ENCODE data around the gene MFNG. TPM values are rescaled to one million over a fixed set of nuclear protein-coding genes. Genes with fewer than 3 reads are reported as not detected.

The MFNG gene
- total and polyA plus RNA-seq, 2 donors (not counting 1 experiment from before 2014, with no cell fraction given): 95.9 to 125 TPM

DNA sequence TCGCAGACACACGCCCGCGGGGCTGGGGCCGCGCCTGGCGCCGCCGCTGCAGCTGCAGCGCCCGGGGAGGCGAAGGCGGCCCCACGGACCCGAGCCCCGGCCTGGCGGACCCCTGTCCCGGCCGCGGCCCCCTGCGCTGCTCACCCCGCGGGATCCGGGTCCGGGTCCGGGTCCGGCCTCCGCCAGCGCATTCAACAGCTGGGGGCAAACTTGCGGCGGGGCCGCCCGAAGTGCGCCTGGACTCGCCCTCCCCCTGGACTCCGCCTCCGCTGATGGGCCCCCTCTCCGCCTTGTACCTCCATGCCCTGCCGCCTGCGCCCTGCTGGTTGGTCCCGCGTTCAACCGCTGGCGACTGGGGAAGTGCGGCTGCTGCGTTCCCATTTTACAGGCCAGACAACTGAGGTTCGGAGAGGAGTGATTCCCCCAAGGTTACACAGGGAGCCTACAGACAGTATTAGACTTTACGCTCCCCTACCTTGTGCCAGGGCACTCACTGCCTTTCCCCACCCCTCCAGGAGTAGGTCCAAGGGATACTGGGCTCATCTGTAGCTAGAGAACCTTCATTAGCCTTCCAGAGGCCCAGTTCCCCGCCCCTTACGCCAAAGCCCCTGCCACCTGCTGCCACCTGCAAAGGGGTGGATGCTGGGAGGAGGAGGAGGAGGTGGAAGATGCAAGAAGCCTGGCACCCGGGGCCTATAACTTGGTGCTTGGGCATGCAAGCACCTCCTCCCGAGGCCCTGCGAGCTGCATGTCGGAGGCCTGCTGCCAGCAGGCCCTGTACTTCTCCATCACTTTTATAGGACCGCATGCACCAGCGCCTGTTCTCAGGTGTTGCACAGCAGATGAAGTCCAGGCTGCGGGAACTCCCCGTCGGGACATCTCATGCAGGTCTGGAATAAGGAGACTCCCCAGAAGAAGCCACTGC lies 58.2 kb downstream of the MFNG start:
- intact Hi-C loops (cut with micrococcal nuclease): no loop called here
- Histone ChIP-seq H3K4me2 (replicated peaks; ENCODE audit: low read depth, low read length, poor library complexity, severe bottlenecking) (peak overlapping the region; percentile 79), H4K20me1 (ENCODE audit: control insufficient read depth, insufficient read depth, low read length, poor library complexity, severe bottlenecking) (no peaks in the 10 kb centered on the region), H3K9me3 (ENCODE audit: control extremely low read depth in 1 of 3, control insufficient read depth in 2 of 3, insufficient read depth in 1 of 3, low read length in 2 of 3) (peaks cover 0 to 25% (median 0%) of the 10 kb centered on the region in 3 donors), H3K27me3 (replicated peaks in 1 of 4; ENCODE audit: control extremely low read depth in 1 of 4, control insufficient read depth in 3 of 4, insufficient read depth in 4 of 4, low read length in 3 of 4) (peaks cover 0 to 78% (median 27%) of the 10 kb centered on the region in 4 experiments), H3K27ac (ENCODE audit: low read length in 2 of 2) (no peak overlapping the region), H3K79me2 (ENCODE audit: control insufficient read depth, insufficient read depth, low read length) (no peaks in the 10 kb centered on the region), H3K9ac (ENCODE audit: low read length) (peak overlapping the region; percentile 15), H3K36me3 (replicated peaks in 1 of 2; ENCODE audit: control extremely low read depth in 1 of 2, control insufficient read depth in 1 of 2, extremely low read depth in 1 of 2, insufficient read depth in 2 of 2, low read length in 1 of 2) (no peaks in the 10 kb centered on the region), H3K4me3 (ENCODE audit: control extremely low read depth in 1 of 5, extremely low read depth in 1 of 5, insufficient read depth in 1 of 5, low read depth in 2 of 5, low read length in 4 of 5) (peak overlapping the region in 1 of 5 experiments; percentile 41), H3K4me1 (ENCODE audit: control insufficient read depth in 2 of 2, insufficient read depth in 2 of 2, low read length in 2 of 2) (peaks cover 24 to 27% of the 10 kb centered on the region in 2 donors), H2AFZ (ENCODE audit: insufficient read depth, low read depth, low read length, poor library complexity, severe bottlenecking) (no peak overlapping the region)
- TF ChIP-seq, protein P1, sequence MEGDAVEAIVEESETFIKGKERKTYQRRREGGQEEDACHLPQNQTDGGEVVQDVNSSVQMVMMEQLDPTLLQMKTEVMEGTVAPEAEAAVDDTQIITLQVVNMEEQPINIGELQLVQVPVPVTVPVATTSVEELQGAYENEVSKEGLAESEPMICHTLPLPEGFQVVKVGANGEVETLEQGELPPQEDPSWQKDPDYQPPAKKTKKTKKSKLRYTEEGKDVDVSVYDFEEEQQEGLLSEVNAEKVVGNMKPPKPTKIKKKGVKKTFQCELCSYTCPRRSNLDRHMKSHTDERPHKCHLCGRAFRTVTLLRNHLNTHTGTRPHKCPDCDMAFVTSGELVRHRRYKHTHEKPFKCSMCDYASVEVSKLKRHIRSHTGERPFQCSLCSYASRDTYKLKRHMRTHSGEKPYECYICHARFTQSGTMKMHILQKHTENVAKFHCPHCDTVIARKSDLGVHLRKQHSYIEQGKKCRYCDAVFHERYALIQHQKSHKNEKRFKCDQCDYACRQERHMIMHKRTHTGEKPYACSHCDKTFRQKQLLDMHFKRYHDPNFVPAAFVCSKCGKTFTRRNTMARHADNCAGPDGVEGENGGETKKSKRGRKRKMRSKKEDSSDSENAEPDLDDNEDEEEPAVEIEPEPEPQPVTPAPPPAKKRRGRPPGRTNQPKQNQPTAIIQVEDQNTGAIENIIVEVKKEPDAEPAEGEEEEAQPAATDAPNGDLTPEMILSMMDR (IDR thresholded peaks at IDR 0.05): no peak
- peak; percentile 62 for TF ChIP-seq EZH2 (IDR thresholded peaks at IDR 0.05; ENCODE audit: borderline replicate concordance, insufficient read depth, low read depth, low read length, poor library complexity, severe bottlenecking)
- no peak for ATAC-seq (ENCODE audit: low read depth)
- Mint-ChIP-seq H3K27me3 (peaks cover 68% of the 10 kb centered on the region), H3K4me1 (peaks cover 21% of the 10 kb centered on the region), H3K4me3 (peak overlapping the region; percentile 70), H3K9me3 (ENCODE audit: insufficient read depth) (no peaks in the 10 kb centered on the region), H3K27ac (no peak overlapping the region)
- POLR2A ChIA-PET: no interaction called here
- CTCF ChIA-PET: interaction anchor here (0.6 to 5.2 kb wide), 10 partner anchors 11 to 228 kb away, joined by 3 to 76 read pairs (median 3); no protein-coding TSS in a partner anchor
- 17% methylated on average over 54 of the region's 59 CpGs for WGBS (ENCODE audit: insufficient coverage)
- no peak for DNase-seq

All from B cell (primary cell).